H9 (cell line): ENCODE data around the gene FADS2. TPM values are rescaled to one million over a fixed set of nuclear protein-coding genes. Genes with fewer than 3 reads are reported as not detected.

ENCODE experiments used
- DNase-seq: peaks from one replicate; pipeline ENCODE4 v3.0.0-alpha.2; 2017
- H2AFZ ChIP-seq: one replicate; pipeline ENCODE4 v1.6.1; 2013; ENCODE audit warnings: mild to moderate bottlenecking, low read length, control low read depth, moderate library complexity
- H2AK5ac ChIP-seq: 2 replicates; pipeline ENCODE4 v1.6.1; 2013; ENCODE audit warnings: low read length, control low read depth, mixed read lengths; ENCODE audit not compliant: insufficient read length
- H2BK120ac ChIP-seq: one replicate; pipeline ENCODE4 v1.6.1; 2013; ENCODE audit warnings: low read depth, mild to moderate bottlenecking, low read length, control low read depth, inconsistent platforms; ENCODE audit not compliant: poor library complexity, severe bottlenecking
- H2BK12ac ChIP-seq: 2 replicates; pipeline ENCODE4 v1.6.1; 2013; ENCODE audit warnings: low read length, control low read depth, mixed read lengths, low read depth; ENCODE audit not compliant: insufficient read length
- H2BK15ac ChIP-seq: 2 replicates; pipeline ENCODE4 v1.6.1; 2013; ENCODE audit warnings: low read depth, low read length, control low read depth
- H2BK20ac ChIP-seq: one replicate; pipeline ENCODE4 v1.6.1; 2013; ENCODE audit warnings: low read depth, mild to moderate bottlenecking, low read length, control low read depth, inconsistent platforms; ENCODE audit not compliant: poor library complexity, severe bottlenecking
- H2BK5ac ChIP-seq: 2 replicates; pipeline ENCODE4 v1.6.1; 2013; ENCODE audit warnings: low read length, control low read depth, mixed read lengths; ENCODE audit not compliant: insufficient read length
- H3K14ac ChIP-seq: 2 replicates; pipeline ENCODE4 v1.6.1; 2013; ENCODE audit warnings: low read length, control low read depth; ENCODE audit not compliant: insufficient read depth
- H3K18ac ChIP-seq: 2 replicates; pipeline ENCODE4 v1.6.1; 2013; ENCODE audit warnings: low read depth, mild to moderate bottlenecking, mixed read lengths, low read length, control low read depth; ENCODE audit not compliant: insufficient read length
- H3K23ac ChIP-seq: 2 replicates; pipeline ENCODE4 v1.6.1; 2013; ENCODE audit warnings: low read length, control low read depth, mixed read lengths, low read depth; ENCODE audit not compliant: insufficient read length
- H3K23me2 ChIP-seq: 2 replicates; pipeline ENCODE4 v1.6.1; 2013; ENCODE audit warnings: low read depth, mild to moderate bottlenecking, mixed read lengths, low read length, control low read depth; ENCODE audit not compliant: insufficient read length, poor library complexity, severe bottlenecking
- H3K27ac ChIP-seq: 2 replicates; pipeline ENCODE4 v1.5.1; 2013; ENCODE audit warnings: low read length, control low read depth, mixed read lengths, low read depth; ENCODE audit not compliant: insufficient read length
- H3K27me3 ChIP-seq: 2 replicates; pipeline ENCODE4 v1.6.1; 2013; ENCODE audit warnings: low read length, control low read depth, inconsistent platforms; ENCODE audit not compliant: insufficient read depth
- H3K4ac ChIP-seq: 2 replicates; pipeline ENCODE4 v1.6.1; 2013; ENCODE audit warnings: low read depth, mild to moderate bottlenecking, control low read depth, inconsistent platforms, low read length, moderate library complexity
- H3K4me1 ChIP-seq: 2 replicates; pipeline ENCODE4 v1.6.1; 2013; ENCODE audit warnings: low read length, control low read depth, inconsistent platforms; ENCODE audit not compliant: insufficient read depth
- H3K4me2 ChIP-seq: 2 replicates; pipeline ENCODE4 v1.6.1; 2013; ENCODE audit warnings: low read length, control low read depth, mixed read lengths; ENCODE audit not compliant: insufficient read length, insufficient read depth
- H3K56ac ChIP-seq: 2 replicates; pipeline ENCODE4 v1.6.1; 2013; ENCODE audit warnings: low read depth, mild to moderate bottlenecking, mixed read lengths, low read length, control low read depth; ENCODE audit not compliant: insufficient read length
- H3K79me1 ChIP-seq: 2 replicates; pipeline ENCODE4 v1.6.1; 2013; ENCODE audit warnings: low read depth, mild to moderate bottlenecking, moderate library complexity, low read length, control low read depth, inconsistent platforms; ENCODE audit not compliant: insufficient read depth, poor library complexity, severe bottlenecking
- H3K79me2 ChIP-seq: 2 replicates; pipeline ENCODE4 v1.6.1; 2013; ENCODE audit warnings: low read length, control low read depth, inconsistent platforms; ENCODE audit not compliant: insufficient read depth
- H3K9ac ChIP-seq: 2 replicates; pipeline ENCODE4 v1.6.1; 2013; ENCODE audit warnings: low read length, control low read depth, mixed read lengths; ENCODE audit not compliant: insufficient read length; ENCODE audit errors: extremely low read depth
- H3K9me3 ChIP-seq: one replicate; pipeline ENCODE4 v1.6.1; 2013; ENCODE audit warnings: low read depth, low read length, inconsistent platforms; ENCODE audit not compliant: control insufficient read depth
- H3T11ph ChIP-seq: one replicate; pipeline ENCODE4 v1.6.1; 2013; ENCODE audit warnings: mild to moderate bottlenecking, low read length, control low read depth, inconsistent platforms
- H4K20me1 ChIP-seq: one replicate; pipeline ENCODE4 v1.6.1; 2013; ENCODE audit not compliant: control insufficient read depth, insufficient read length, insufficient read depth
- H4K5ac ChIP-seq: 2 replicates; pipeline ENCODE4 v1.6.1; 2013; ENCODE audit warnings: low read depth, mild to moderate bottlenecking, mixed read lengths, low read length, control low read depth; ENCODE audit not compliant: insufficient read length
- H4K8ac ChIP-seq: replicated peaks from 2 replicates; pipeline ENCODE4 v1.6.1; 2013; ENCODE audit warnings: low read length, control low read depth, mixed read lengths, low read depth; ENCODE audit not compliant: insufficient read length
- H4K91ac ChIP-seq: 2 replicates; pipeline ENCODE4 v1.6.1; 2013; ENCODE audit warnings: low read depth, mild to moderate bottlenecking, moderate library complexity, mixed read lengths, low read length, control low read depth; ENCODE audit not compliant: insufficient read length
- H3K27ac Mint-ChIP-seq, 3 experiments: 2 replicates in 2 of 3; 3 replicates in 1 of 3; pipeline ENCODE4 v1.8.0; 2020 to 2021; ENCODE audit warnings: mixed read lengths in 3 of 3, mild to moderate bottlenecking in 1 of 3, moderate library complexity in 1 of 3
- H3K27me3 Mint-ChIP-seq: 2 replicates; pipeline ENCODE4 v1.8.0; 2021; ENCODE audit warnings: low read depth, mild to moderate bottlenecking, moderate library complexity, mixed read lengths
- H3K36me3 Mint-ChIP-seq, 3 experiments: 2 replicates in 2 of 3; 3 replicates in 1 of 3; pipeline ENCODE4 v1.8.0; 2020 to 2021; ENCODE audit warnings: low read depth in 3 of 3, mixed read lengths in 3 of 3; ENCODE audit not compliant: insufficient read depth in 1 of 3
- H3K4me1 Mint-ChIP-seq, 2 experiments: 2 replicates each; pipeline ENCODE4 v1.8.0; 2020; ENCODE audit warnings: mixed read lengths in 2 of 2
- H3K4me3 Mint-ChIP-seq, 2 experiments: 2 replicates in 1 of 2; 3 replicates in 1 of 2; pipeline ENCODE4 v1.8.0; 2020 to 2021; ENCODE audit warnings: mild to moderate bottlenecking in 2 of 2, mixed read lengths in 2 of 2, moderate library complexity in 1 of 2
- H3K9me3 Mint-ChIP-seq, 2 experiments: 2 replicates in 1 of 2; 3 replicates in 1 of 2; pipeline ENCODE4 v1.8.0; 2020; ENCODE audit warnings: mild to moderate bottlenecking in 2 of 2, mixed read lengths in 2 of 2, moderate library complexity in 1 of 2
- whole genome bisulfite sequencing: extraction: QIAGEN DNeasy Blood & Tissue Kit; methylation state at CpG from one replicate; pipeline ENCODE4 v1.1.7; 2013; ENCODE audit warnings: missing lambda C conversion rate, low lambda C conversion rate, mixed read lengths; ENCODE audit not compliant: insufficient read length; ENCODE audit errors: extremely low coverage; 5-methylcytosine and 5-hydroxymethylcytosine counted together
- total RNA-seq: library from RNA; stranded (reverse); gene quantifications from 2 replicates; pipeline ENCODE4 v1.2.1, GENCODE V29; 2021
- TF ChIP-seq, protein P1 (sequence below): fragments of 200-600 bp; sonication (generic); conservative IDR thresholded peaks from 3 replicates; pipeline ENCODE4 v1.8.0; 2021; ENCODE audit warnings: antibody characterized with exemption, mild to moderate bottlenecking

The FADS2 gene
- total RNA-seq, 1 experiment from 2014 or later, result 322 TPM

GRCh38 chr11:61795876-61796526 lies 32.1 kb upstream of the FADS2 start:
- Histone ChIP-seq H2BK5ac (no peak overlapping the region), H3K9ac (no peak overlapping the region), H4K8ac (no peak overlapping the region), H3K4ac (no peak overlapping the region), H2BK12ac (no peak overlapping the region), H3K4me2 (no peak overlapping the region), H3K56ac (no peak overlapping the region), H2BK15ac (no peak overlapping the region), H4K91ac (no peak overlapping the region), H4K20me1 (no peaks in the 10 kb centered on the region), H2AK5ac (no peak overlapping the region), H2AFZ (no peak overlapping the region), H2BK20ac (no peak overlapping the region), H3K18ac (no peak overlapping the region), H2BK120ac (no peak overlapping the region), H3K23ac (no peak overlapping the region), H3K14ac (no peak overlapping the region), H4K5ac (no peak overlapping the region), H3K23me2 (peaks cover 3% of the 10 kb centered on the region), H3K4me1 (no peaks in the 10 kb centered on the region), H3K79me2 (peaks cover 16% of the 10 kb centered on the region; the same call in 1 of the 2 replicates), H3K27ac (no peak overlapping the region), H3K27me3 (no peaks in the 10 kb centered on the region), H3T11ph (no peak overlapping the region), H3K79me1 (peaks cover 5% of the 10 kb centered on the region), H3K9me3 (no peaks in the 10 kb centered on the region)
- TF ChIP-seq, protein P1, sequence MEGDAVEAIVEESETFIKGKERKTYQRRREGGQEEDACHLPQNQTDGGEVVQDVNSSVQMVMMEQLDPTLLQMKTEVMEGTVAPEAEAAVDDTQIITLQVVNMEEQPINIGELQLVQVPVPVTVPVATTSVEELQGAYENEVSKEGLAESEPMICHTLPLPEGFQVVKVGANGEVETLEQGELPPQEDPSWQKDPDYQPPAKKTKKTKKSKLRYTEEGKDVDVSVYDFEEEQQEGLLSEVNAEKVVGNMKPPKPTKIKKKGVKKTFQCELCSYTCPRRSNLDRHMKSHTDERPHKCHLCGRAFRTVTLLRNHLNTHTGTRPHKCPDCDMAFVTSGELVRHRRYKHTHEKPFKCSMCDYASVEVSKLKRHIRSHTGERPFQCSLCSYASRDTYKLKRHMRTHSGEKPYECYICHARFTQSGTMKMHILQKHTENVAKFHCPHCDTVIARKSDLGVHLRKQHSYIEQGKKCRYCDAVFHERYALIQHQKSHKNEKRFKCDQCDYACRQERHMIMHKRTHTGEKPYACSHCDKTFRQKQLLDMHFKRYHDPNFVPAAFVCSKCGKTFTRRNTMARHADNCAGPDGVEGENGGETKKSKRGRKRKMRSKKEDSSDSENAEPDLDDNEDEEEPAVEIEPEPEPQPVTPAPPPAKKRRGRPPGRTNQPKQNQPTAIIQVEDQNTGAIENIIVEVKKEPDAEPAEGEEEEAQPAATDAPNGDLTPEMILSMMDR, result no peak
- Mint-ChIP-seq H3K27me3 (no peaks in the 10 kb centered on the region; the same call in 1 of the 2 replicates), H3K27ac (peak overlapping the region in 1 of 3 experiments; percentile 86; a peak in 3 of 7 replicates), H3K9me3 (no peaks in the 10 kb centered on the region), H3K36me3 (peaks cover 22 to 61% (median 48%) of the 10 kb centered on the region in 3 experiments), H3K4me3 (no peak overlapping the region), H3K4me1 (peaks cover 24 to 30% of the 10 kb centered on the region in 2 experiments)
- no peak for DNase-seq
- WGBS, result no CpG with 5 or more reads among the region's 18 CpGs
